Right cardiac atrium (tissue), 5 donors: ENCODE results near the gene THSD4. TPM values are rescaled to one million over a fixed set of nuclear protein-coding genes. Genes with fewer than 3 reads are reported as not detected.
A peak's percentile ranks its signal among the peaks of the same experiment; 100 is the strongest.

ENCODE experiments used
- ATAC-seq, 2 donors: fragments of 200-7000 bp; cut with Tn5 transposase; one replicate each; pipeline versions ENCODE4 v1.8.0 to v1.9.1; 2020; ENCODE audit warnings: moderate library complexity in 2 of 2, mild to moderate bottlenecking in 1 of 2
- DNase-seq, 3 donors: peaks; one replicate each; pipeline ENCODE4 v3.0.0-alpha.2; 2020
- H3K27ac ChIP-seq: one replicate; pipeline ENCODE4 v1.5.1; 2013; ENCODE audit warnings: mild to moderate bottlenecking, low read length, control low read depth, moderate library complexity
- H3K27me3 ChIP-seq: one replicate; pipeline ENCODE4 v1.6.1; 2013; ENCODE audit not compliant: control insufficient read depth, insufficient read depth
- H3K4me1 ChIP-seq: one replicate; pipeline ENCODE4 v1.6.1; 2013; ENCODE audit warnings: low read length; ENCODE audit not compliant: control insufficient read depth, insufficient read depth
- H3K4me3 ChIP-seq: one replicate; pipeline ENCODE4 v1.5.1; 2013; ENCODE audit warnings: low read length, control low read depth
- H3K9me3 ChIP-seq: one replicate; pipeline ENCODE4 v1.6.1; 2013; ENCODE audit warnings: low read length; ENCODE audit not compliant: control insufficient read depth
- WGBS: extraction: QIAGEN DNeasy Blood & Tissue Kit; methylation state at CpG from one replicate; pipeline ENCODE4 v1.1.7; 2013; 5-methylcytosine and 5-hydroxymethylcytosine counted together
- intact Hi-C, 4 donors: fragments of 100-400 bp; cut with DNase I; formaldehyde crosslinking; loops; one replicate each; pipeline versions ENCODE4 v1.11.0 to v1.14.0; 2022 to 2023
- polyA plus RNA-seq: library from polyadenylated mRNA; stranded (reverse); fragments of 200-250 nt; gene quantifications from one replicate; pipeline ENCODE4 v1.2.3, GENCODE V29; 2013
- total RNA-seq, 4 donors: library from RNA; stranded (reverse); fragmentation: NEBNext Ultra II Directional; extraction: Animal tissue kit (Norgen Biotek cat#: 25700); gene quantifications; one replicate each; pipeline ENCODE4 v1.2.1, GENCODE V29; 2021
- donor health status: healthy with polysubstance abuse.
- donor health status: DM: no; HTN: yes; CAD: no.
- donor health status: DM: no; HTN: no; CAD: no.
- donor health status: DM: no; HTN: yes; CAD: no; lungs with severe emphysema.
- donor health status: DM: yes; HTN: yes; CAD: no.

Gene THSD4
- total and polyA plus RNA-seq, 5 donors: 40.5 to 93.8 (median 67.3) TPM

DNA sequence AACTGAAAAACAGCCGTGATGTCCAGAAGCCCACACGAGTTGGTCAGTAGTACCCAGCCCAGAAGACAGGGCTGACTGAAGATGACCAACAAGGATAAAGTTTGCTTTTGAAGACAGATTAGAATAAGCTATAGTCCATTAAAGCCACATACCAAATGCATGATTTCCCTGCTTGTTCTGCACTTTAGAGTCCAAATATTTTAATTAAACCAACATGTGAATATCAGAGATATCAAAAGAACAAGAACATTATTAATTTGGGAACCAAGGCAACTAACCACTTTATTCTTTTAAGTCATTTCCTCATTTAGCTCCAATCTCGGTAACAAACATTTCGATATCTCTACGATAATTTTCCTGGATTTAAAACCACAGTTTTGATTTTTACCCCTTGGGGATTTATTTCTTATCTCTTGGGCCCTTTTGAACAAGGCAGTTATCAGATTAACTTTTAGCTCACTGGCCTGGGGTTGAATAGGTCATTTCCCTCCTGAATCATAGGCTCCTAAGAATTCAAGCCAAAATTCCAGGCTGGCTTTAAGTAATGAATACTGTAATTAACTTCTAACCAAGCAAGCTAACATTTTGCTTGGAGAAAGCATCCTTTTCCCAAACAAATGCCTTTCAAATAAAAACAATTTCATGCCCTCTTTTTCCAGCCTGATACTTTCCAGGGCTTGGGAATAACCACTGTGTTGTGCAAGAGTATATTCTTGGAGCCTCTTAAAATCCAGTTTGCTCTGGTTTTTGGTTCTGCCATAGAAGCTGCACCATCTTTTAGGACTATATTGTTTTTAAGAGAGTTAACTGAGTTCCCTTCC lies 592.2 kb downstream of the THSD4 start:
- no peaks in the 10 kb centered on the region for H3K27me3 ChIP-seq
- DNase-seq (no peak), ATAC-seq (peak; percentile 58 to 73)
- no peak overlapping the region for H3K27ac ChIP-seq
- no peak overlapping the region for H3K4me3 ChIP-seq
- intact Hi-C loops: no loop called here
- H3K9me3 ChIP-seq: no peaks in the 10 kb centered on the region
- 33% methylated on average over 5 of the region's 5 CpGs for WGBS
- peaks cover 15% of the 10 kb centered on the region for H3K4me1 ChIP-seq

DNA sequence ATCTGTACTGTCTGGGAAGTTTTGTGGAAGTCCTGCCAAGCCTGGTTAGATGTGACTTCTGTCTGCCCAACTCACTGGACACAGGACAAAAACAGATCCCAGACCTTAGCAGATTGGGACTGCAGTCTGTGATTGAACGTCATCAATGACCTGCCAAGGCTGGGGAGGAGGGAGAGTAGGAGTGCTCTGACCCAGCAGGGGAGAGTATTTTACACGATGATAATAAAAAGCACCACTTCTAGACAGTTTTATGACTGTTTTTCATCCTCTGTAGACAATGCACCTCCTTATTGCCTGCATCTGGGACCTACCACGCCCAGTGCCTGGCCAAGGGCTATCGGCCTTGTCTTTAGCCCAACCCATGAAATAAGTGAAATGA lies 592.8 kb downstream of the THSD4 start:
- no peaks in the 10 kb centered on the region for H3K27me3 ChIP-seq
- H3K4me3 ChIP-seq: no peak overlapping the region
- H3K27ac ChIP-seq: peak overlapping the region; percentile 8
- no peaks in the 10 kb centered on the region for H3K9me3 ChIP-seq
- ATAC-seq (peak; percentile 41 to 69), DNase-seq (peak in 1 of 3 donors; percentile 77)
- WGBS: 56% methylated on average over 4 of the region's 4 CpGs
- peaks cover 15% of the 10 kb centered on the region for H3K4me1 ChIP-seq
- intact Hi-C loops: no loop called here

DNA sequence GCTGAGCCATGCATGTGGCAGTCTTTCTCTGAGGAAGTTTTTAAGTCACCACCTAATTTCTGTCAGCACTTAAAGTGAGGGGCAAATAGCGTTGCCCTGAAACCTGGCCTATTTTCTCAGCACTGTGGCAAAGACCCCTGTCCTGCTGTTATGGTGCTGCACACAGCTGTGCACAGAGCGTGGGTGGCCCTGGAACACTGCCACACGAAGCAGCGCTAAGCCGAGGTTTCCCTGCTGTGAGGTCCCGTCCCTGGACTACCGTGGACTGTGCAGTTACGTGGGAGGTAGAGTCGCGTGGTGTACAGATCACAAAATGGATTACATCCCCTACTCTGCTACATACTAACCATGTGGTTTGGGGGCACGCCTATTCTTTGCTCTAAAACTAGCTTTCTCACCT lies 593.5 kb downstream of the THSD4 start:
- peaks cover 15% of the 10 kb centered on the region for H3K4me1 ChIP-seq
- peak; percentile 30 to 79 (median 68) for DNase-seq
- intact Hi-C loops: no loop called here
- ATAC-seq: peak; percentile 18 to 29
- no peaks in the 10 kb centered on the region for H3K9me3 ChIP-seq
- no peaks in the 10 kb centered on the region for H3K27me3 ChIP-seq
- 65% methylated on average over 11 of the region's 11 CpGs for WGBS
- no peak overlapping the region for H3K27ac ChIP-seq
- no peak overlapping the region for H3K4me3 ChIP-seq

DNA sequence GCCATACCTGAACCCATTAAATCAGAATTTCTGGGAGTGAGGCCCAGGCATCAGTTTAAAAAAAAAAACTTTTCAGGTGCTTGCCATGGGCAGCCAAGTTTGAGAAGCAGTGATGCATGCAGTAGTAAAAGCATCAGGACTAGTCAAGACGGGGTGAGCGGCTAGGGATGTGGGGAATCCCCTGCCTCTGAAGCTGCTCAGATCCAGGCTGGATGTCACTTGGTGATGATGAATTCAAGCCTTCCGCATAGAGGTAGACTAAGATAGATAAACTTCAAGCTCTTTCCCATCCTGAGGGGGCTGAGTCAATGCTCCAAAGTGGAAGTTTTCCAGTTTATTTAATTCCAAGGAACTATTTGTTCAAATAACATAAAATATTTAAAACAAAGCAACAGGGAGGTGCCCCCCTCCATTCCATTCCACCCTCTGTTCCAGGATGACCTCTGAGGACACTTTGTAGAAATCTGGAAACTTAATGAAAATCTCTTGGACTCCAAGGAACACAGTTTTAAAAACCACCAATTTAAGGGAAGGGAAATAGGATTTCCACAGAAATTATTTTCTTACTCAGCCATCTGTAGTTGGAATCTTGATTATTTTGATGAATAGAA lies 594.6 kb downstream of the THSD4 start:
- peak; percentile 32 to 70 for ATAC-seq
- H3K27me3 ChIP-seq: no peaks in the 10 kb centered on the region
- H3K9me3 ChIP-seq: no peaks in the 10 kb centered on the region
- peaks cover 15% of the 10 kb centered on the region for H3K4me1 ChIP-seq
- no peak overlapping the region for H3K4me3 ChIP-seq
- intact Hi-C loops: no loop called here
- DNase-seq: no peak
- 78% methylated on average over 3 of the region's 3 CpGs for WGBS
- H3K27ac ChIP-seq: no peak overlapping the region

DNA sequence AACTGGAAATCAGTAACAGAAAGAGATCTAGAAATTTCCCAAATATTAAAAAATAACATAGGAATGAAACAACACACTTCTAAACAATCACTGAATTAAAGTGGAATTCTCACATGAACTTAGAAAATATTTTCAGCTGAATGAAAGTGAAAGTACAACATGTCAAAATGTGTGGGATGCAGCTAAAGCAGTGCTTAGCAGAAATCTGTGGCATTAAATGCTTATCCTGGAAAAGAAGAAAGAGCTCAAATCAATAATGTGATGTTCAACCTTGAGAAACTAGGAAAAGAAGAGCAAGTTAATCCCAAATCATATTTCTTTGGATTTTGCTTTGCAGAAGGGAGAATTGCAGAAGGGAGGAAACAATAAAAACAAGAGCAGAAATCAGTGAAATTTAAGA lies 596.9 kb downstream of the THSD4 start:
- ATAC-seq: no peak
- Histone ChIP-seq H3K9me3 (no peaks in the 10 kb centered on the region), H3K4me3 (no peak overlapping the region), H3K4me1 (peaks cover 7% of the 10 kb centered on the region), H3K27me3 (no peaks in the 10 kb centered on the region), H3K27ac (no peak overlapping the region)
- DNase-seq: no peak
- intact Hi-C loops: no loop called here

DNA sequence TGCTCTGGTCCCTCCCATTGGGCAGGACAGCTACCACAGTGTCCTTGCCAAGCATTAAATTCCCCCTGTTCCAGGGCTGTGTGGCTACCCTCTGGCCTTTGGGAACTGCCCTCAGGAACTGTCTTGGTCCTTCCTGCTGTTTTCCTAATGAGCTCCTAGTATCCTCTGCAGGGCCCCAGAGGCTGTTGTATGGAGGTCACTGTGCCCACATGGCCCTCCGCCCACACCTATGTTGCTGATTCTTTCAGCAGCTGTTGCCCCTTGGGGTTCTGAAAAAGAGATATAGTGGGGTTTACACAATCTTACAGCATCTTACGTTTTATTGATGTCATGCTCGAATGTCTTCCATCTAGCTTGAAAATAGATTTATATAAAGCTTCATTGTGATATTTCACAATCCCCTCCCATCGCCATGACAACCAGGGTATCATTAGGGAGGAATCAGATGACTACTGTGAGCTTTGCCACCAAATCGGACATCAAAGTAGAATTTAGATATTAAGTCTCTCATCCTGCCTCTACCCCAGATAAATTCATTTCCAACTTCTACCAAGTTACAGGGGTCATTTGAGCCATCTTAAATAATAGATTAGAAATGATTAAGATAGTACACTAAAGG lies 598.0 kb downstream of the THSD4 start:
- Histone ChIP-seq H3K4me1 (peaks cover 2% of the 10 kb centered on the region), H3K27me3 (no peaks in the 10 kb centered on the region), H3K9me3 (no peaks in the 10 kb centered on the region), H3K4me3 (no peak overlapping the region), H3K27ac (no peak overlapping the region)
- 75% methylated on average over 5 of the region's 5 CpGs for whole genome bisulfite sequencing
- intact Hi-C loops: no loop called here
- DNase-seq (peak in 2 of 3 donors; percentile 39 to 63), ATAC-seq (peak in 1 of 2 donors; percentile 6)

DNA sequence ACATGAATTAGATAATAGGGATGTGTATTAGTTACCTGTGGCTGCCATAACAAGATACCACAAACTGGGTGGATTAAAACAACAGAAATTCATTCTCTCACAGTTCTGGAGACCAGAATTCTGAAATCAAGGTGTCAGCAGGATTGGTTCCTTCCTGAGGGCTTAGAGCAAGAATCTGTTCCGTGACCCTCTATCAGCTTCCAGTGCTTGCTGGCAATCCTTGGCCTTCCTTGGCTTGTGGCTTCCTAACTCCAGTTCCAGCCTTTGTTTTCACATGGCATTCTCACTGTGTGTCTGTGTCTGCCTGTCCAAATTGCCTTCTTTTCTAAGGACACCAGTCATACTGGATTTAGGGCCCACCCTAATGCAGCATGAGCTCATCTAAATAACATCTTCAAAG lies 600.6 kb downstream of the THSD4 start:
- 85% methylated on average over 1 of the region's 1 CpG for WGBS
- H3K4me1 ChIP-seq: no peaks in the 10 kb centered on the region
- ATAC-seq (peak; percentile 75 to 87), DNase-seq (peak in 1 of 3 donors; percentile 23)
- no peak overlapping the region for H3K27ac ChIP-seq
- no peaks in the 10 kb centered on the region for H3K9me3 ChIP-seq
- no peak overlapping the region for H3K4me3 ChIP-seq
- no peaks in the 10 kb centered on the region for H3K27me3 ChIP-seq
- intact Hi-C loops: no loop called here

DNA sequence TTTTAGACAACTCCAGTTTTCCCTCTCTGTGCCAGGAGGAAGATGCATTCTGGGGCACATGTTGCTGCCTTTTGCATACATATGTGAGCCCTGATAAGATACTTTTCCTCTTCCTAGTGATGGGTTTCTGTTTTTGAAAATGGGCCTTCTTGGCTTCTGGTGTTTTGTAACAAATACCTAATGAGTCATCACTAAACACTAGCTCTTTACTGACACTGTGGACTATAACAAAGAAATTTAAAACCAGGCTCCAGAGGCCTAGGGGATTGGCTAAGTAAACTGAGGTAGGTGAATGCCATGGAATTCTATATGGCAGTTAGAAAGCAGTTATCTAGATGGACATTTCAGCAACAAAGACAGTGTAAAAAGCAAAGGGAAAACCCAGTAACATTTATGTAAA lies 601.7 kb downstream of the THSD4 start:
- intact Hi-C loops: no loop called here
- DNase-seq: no peak
- no peaks in the 10 kb centered on the region for H3K27me3 ChIP-seq
- no peaks in the 10 kb centered on the region for H3K9me3 ChIP-seq
- H3K4me3 ChIP-seq: no peak overlapping the region
- H3K27ac ChIP-seq: no peak overlapping the region
- peak in 1 of 2 donors; percentile 15 for ATAC-seq
- H3K4me1 ChIP-seq: no peaks in the 10 kb centered on the region

DNA sequence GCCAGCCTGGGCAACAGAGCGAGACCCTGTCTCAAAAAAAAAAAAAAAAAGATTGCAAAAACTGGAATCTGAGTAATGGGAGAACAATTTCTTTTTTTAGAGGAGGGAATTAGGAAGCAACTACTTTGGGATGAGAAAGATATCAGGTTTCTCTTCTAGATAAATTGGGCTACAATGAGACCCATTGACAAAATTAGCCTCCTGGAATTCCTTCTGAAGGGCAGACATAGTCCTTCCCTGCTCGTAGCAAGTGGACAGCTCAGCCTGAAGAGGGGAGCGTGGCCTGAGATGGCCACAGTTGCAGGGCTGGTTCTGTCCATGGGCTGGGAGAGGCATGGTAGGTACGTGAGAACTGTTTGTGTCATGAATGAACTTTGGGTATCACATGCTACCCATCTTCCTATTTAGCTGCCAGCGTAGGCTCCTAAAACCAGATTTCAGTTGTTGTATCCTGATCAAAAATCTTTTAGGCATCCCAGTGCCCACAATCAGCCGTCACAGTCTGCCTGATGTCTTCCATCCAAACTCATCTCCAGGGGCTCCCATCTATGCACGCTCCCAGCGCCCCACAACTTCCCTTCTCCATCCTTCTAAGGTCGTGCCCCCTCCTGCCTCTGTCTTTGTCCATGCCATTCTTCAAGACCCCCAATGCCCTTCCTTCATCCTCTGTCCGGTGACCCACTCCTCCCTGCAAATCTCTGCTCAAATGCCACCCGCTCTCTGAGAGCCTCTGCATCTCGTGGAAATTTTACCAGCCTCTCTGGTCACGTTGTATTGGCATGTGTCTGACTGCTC lies 603.0 kb downstream of the THSD4 start:
- ATAC-seq (no peak), DNase-seq (no peak)
- Histone ChIP-seq H3K4me1 (no peaks in the 10 kb centered on the region), H3K27me3 (no peaks in the 10 kb centered on the region), H3K27ac (no peak overlapping the region), H3K4me3 (no peak overlapping the region), H3K9me3 (no peaks in the 10 kb centered on the region)
- 83% methylated on average over 13 of the region's 13 CpGs for WGBS
- intact Hi-C loops: no loop called here

DNA sequence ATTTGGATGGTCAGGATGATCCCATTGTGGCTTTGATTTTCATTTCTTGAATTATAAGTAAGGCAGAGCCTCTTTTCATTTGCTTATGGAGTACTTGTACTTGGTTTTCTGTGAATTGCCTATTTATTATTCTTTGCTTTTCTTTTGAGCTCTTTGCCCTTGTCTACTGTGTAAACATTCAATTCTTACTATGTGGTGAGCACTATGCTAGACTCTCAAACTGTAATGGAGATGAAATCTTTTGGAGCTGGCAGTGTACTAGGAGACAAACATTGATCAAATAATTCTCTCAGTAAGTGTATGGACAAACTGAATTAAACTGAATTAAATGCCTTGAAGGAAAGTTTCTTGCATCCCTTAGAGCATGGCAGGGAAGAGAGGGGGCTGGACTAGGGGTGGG lies 608.1 kb downstream of the THSD4 start:
- no peak overlapping the region for H3K27ac ChIP-seq
- intact Hi-C loops: no loop called here

More for the DNA sequence above, 608.1 kb downstream of the THSD4 start:
- DNase-seq (no peak), ATAC-seq (no peak)
- Histone ChIP-seq H3K4me3 (no peak overlapping the region), H3K9me3 (no peaks in the 10 kb centered on the region), H3K27me3 (no peaks in the 10 kb centered on the region), H3K4me1 (no peaks in the 10 kb centered on the region)
